Adrenal gland (tissue), 12 donors: ENCODE measurements around the gene GPAT2. TPM values are rescaled to one million over a fixed set of nuclear protein-coding genes. Genes with fewer than 3 reads are reported as not detected.
"Not testable (repeated sequence)": the region's sequence is repeated elsewhere in the genome, so short reads cannot be mapped to it uniquely, and the experiment has no call there.

Experiments used
- DNase-seq, 7 donors: peaks; one replicate each; pipeline ENCODE4 v3.0.0-alpha.2; 2019 to 2020
- H3K27ac ChIP-seq, 5 donors: fragments of 200-600 bp; sonication (generic) in 4 of 5; 1 replicate in 3 of 5; 2 replicates in 2 of 5; pipeline versions ENCODE4 v1.5.1 to v1.8.0; 2016 to 2020; ENCODE audit warnings: mild to moderate bottlenecking in 1 of 5
- H3K27me3 ChIP-seq: fragments of 200-600 bp; 2 replicates; pipeline ENCODE4 v1.8.0; 2021
- H3K36me3 ChIP-seq, 2 donors: fragments of 200-600 bp; replicated peaks in 1 of 2; 1 replicate in 1 of 2; 2 replicates in 1 of 2; pipeline versions ENCODE4 v1.5.1 to v1.8.0; 2018 to 2022
- H3K4me1 ChIP-seq, 2 donors: fragments of 200-600 bp; replicated peaks in 1 of 2; 1 replicate in 1 of 2; 2 replicates in 1 of 2; pipeline versions ENCODE4 v1.5.1 to v1.8.0; 2018 to 2021
- H3K4me3 ChIP-seq, 4 donors: fragments of 200-600 bp; sonication (generic) in 3 of 4; one replicate each; pipeline ENCODE4 v1.5.1; 2016 to 2018
- H3K9me3 ChIP-seq, 3 donors: fragments of 200-600 bp; sonication (generic) in 1 of 3; replicated peaks in 1 of 3; 1 replicate in 2 of 3; 2 replicates in 1 of 3; pipeline versions ENCODE4 v1.5.1 to v1.8.0; 2016 to 2021
- CTCF ChIP-seq, 6 experiments: fragments of 450-650 bp in 4 of 6; fragments of 200-600 bp in 2 of 6; sonication (generic) in 1 of 6; IDR thresholded peaks; 1 replicate in 5 of 6; 2 replicates in 1 of 6; pipeline versions ENCODE4 v1.5.1 to v1.8.0; 2016 to 2021; ENCODE audit warnings: antibody characterized with exemption in 6 of 6, mild to moderate bottlenecking in 2 of 6, moderate library complexity in 1 of 6
- POLR2A ChIP-seq, 2 donors: fragments of 450-650 bp; IDR thresholded peaks; one replicate each; pipeline ENCODE4 v1.6.1; 2017; ENCODE audit warnings: antibody characterized with exemption in 2 of 2, mild to moderate bottlenecking in 2 of 2, moderate library complexity in 1 of 2
- WGBS, 4 donors: extraction: QIAGEN DNeasy Blood & Tissue Kit in 2 of 4; methylation state at CpG; one replicate each; pipeline versions ENCODE4 v1.1.5 to v1.1.7; 2013 to 2017; 5-methylcytosine and 5-hydroxymethylcytosine counted together
- intact Hi-C, 2 donors: fragments of 100-400 bp; cut with DNase I; formaldehyde crosslinking; loops; one replicate each; pipeline versions ENCODE4 v1.14.1 to v1.15.0; 2022 to 2023
- polyA plus RNA-seq, 3 donors: library from polyadenylated mRNA; stranded (reverse); fragments of 200-250 nt in 2 of 3; fragments of 350-450 nt in 1 of 3; fragmentation: Illumina TruSeq in 1 of 3; extraction: RNeasy Lipid Tissue Mini Kit (QIAGEN cat#74804) in 1 of 3; gene quantifications; one replicate each; pipeline ENCODE4 v1.2.3, GENCODE V29; 2013 to 2014
- total RNA-seq, 9 donors: library from RNA; depleted of rRNA in 4 of 9; stranded (reverse); fragments of >200 nt in 4 of 9; fragments of 120-200 nt in 1 of 9; fragmentation: NEBNext Ultra II Directional in 1 of 9; extraction: Animal tissue kit (Norgen Biotek cat#: 25700) in 1 of 9; gene quantifications; one replicate each; pipeline versions ENCODE4 v1.1.0 to v1.2.4, GENCODE V29; 2013 to 2023
- donor health status: healthy with polysubstance abuse.
- donor health status: Bipolar disorder and iron deficiency.
- donor health status: DM: yes; HTN: yes; CAD: no.
- donor health status: DM: no; HTN: no; CAD: no.
- donor health status: DM: no; HTN: no; CAD: no.
- donor health status: DM: yes; HTN: yes; CAD: no.

Gene GPAT2
- total and polyA plus RNA-seq, 12 donors, result 0.30 to 3.3 (median 1.3) TPM

GRCh38 chr2:96073170-96073775 lies 38.6 kb upstream of the GPAT2 start:
- Histone ChIP-seq H3K4me1 (no peaks in the 10 kb centered on the region), H3K27me3 (no peaks in the 10 kb centered on the region), H3K4me3 (no peak overlapping the region), H3K36me3 (no peaks in the 10 kb centered on the region), H3K9me3 (no peaks in the 10 kb centered on the region), H3K27ac (no peak overlapping the region)
- DNase-seq, result no peak
- intact Hi-C loops, result no loop called here
- WGBS, 4 donors, result 79 to 94% (median 81%) methylated on average over 4 to 7 of the region's 7 CpGs
- TF ChIP-seq POLR2A (IDR thresholded peaks at IDR 0.05) (no peak), CTCF (IDR thresholded peaks at IDR 0.05) (no peak)

- intact Hi-C loops, result no loop called here
- Histone ChIP-seq H3K9me3 (no peaks in the 10 kb centered on the region), H3K27me3 (no peaks in the 10 kb centered on the region), H3K27ac (no peak overlapping the region), H3K36me3 (no peaks in the 10 kb centered on the region), H3K4me1 (no peaks in the 10 kb centered on the region), H3K4me3 (no peak overlapping the region)
- TF ChIP-seq POLR2A (IDR thresholded peaks at IDR 0.05) (no peak), CTCF (IDR thresholded peaks at IDR 0.05) (no peak)
- no peak for DNase-seq
- WGBS, 4 donors, result 84 to 90% (median 87%) methylated on average over 3 to 11 of the region's 11 CpGs
Observed at GRCh38 chr2:96072746-96073145, 38.0 kb upstream of the GPAT2 start.

GRCh38 chr2:96071977-96072491 lies 37.3 kb upstream of the GPAT2 start:
- 67 to 87% (median 82%) methylated on average over 4 to 8 of the region's 8 CpGs for WGBS, 4 donors

GRCh38 chr2:96071087-96071976 lies 36.6 kb upstream of the GPAT2 start:
- H3K4me3 ChIP-seq, intact Hi-C loops, H3K4me1 ChIP-seq, H3K36me3 ChIP-seq, DNase-seq, H3K9me3 ChIP-seq, H3K27me3 ChIP-seq, H3K27ac ChIP-seq: not testable (repeated sequence)
- 79 to 90% (median 87%) methylated on average over 6 to 16 of the region's 16 CpGs for WGBS, 4 donors

More at GRCh38 chr2:96071977-96072491, 37.3 kb upstream of the GPAT2 start:
- H3K36me3 ChIP-seq, H3K4me1 ChIP-seq, DNase-seq, intact Hi-C loops, H3K9me3 ChIP-seq, H3K27me3 ChIP-seq, H3K4me3 ChIP-seq, H3K27ac ChIP-seq: not testable (repeated sequence)

- H3K36me3 ChIP-seq, H3K27me3 ChIP-seq, H3K4me1 ChIP-seq, H3K4me3 ChIP-seq, H3K27ac ChIP-seq, intact Hi-C loops, H3K9me3 ChIP-seq, DNase-seq: not testable (repeated sequence)
- WGBS, 4 donors, result 72 to 87% (median 81%) methylated on average over 4 to 5 of the region's 5 CpGs
Observed at GRCh38 chr2:96070351-96070750, 35.6 kb upstream of the GPAT2 start.

GRCh38 chr2:96069878-96070277 lies 35.2 kb upstream of the GPAT2 start:
- H3K27ac ChIP-seq, H3K27me3 ChIP-seq, H3K4me3 ChIP-seq, H3K36me3 ChIP-seq, H3K9me3 ChIP-seq, H3K4me1 ChIP-seq, DNase-seq: not testable (repeated sequence)
- 57 to 67% (median 60%) methylated on average over 6 of the region's 8 CpGs for WGBS, 4 donors
- intact Hi-C loops, result loop anchor here in 1 of 2 donors (10.0 kb wide), 1 partner anchor 1615 kb away; no protein-coding TSS in a partner anchor

- H3K36me3 ChIP-seq, H3K27me3 ChIP-seq, H3K4me1 ChIP-seq, H3K9me3 ChIP-seq, H3K4me3 ChIP-seq, H3K27ac ChIP-seq, DNase-seq: not testable (repeated sequence)
- 67 to 84% (median 79%) methylated on average over 9 of the region's 9 CpGs for WGBS, 4 donors
- intact Hi-C loops, result loop anchor here in 1 of 2 donors (10.0 kb wide), 1 partner anchor 1617 kb away; no protein-coding TSS in a partner anchor
Observed at GRCh38 chr2:96067902-96068581, 33.3 kb upstream of the GPAT2 start.

GRCh38 chr2:96067098-96067660 lies 32.5 kb upstream of the GPAT2 start:
- not testable (repeated sequence) for H3K9me3 ChIP-seq, H3K4me1 ChIP-seq, H3K4me3 ChIP-seq, H3K36me3 ChIP-seq, H3K27ac ChIP-seq, DNase-seq, H3K27me3 ChIP-seq
- intact Hi-C loops, result loop anchor here in 1 of 2 donors (10.0 kb wide), 1 partner anchor 1618 kb away; no protein-coding TSS in a partner anchor
- 73 to 100% (median 80%) methylated on average over 1 to 2 of the region's 2 CpGs for WGBS, 4 donors
